HCEC 1CT (cell line): ENCODE data around the gene CHRM5.

Experiments used
- DNase-seq: peaks from one replicate; pipeline ENCODE4 v3.0.0-alpha.2; 2017

The CHRM5 gene

GRCh38 chr15:33968224-33968623, at the start of gene CHRM5:
Gene CHRM5, plus strand, starts transcription at chr15:33968497. Its CDS starts 94,221 bp downstream, at chr15:34062718.
- no peak for DNase-seq

- no peak for DNase-seq
Observed at GRCh38 chr15:33923446-33923845, 44.9 kb upstream of the CHRM5 start.

GRCh38 chr15:33926260-33926659, 42.0 kb upstream of the CHRM5 start:
- no peak for DNase-seq

GRCh38 chr15:33932734-33933133, 35.6 kb upstream of the CHRM5 start:
- no peak for DNase-seq

- no peak for DNase-seq
Observed at GRCh38 chr15:33934396-33934795, 33.9 kb upstream of the CHRM5 start.

- DNase-seq, result no peak
Observed at GRCh38 chr15:33934921-33935320, 33.4 kb upstream of the CHRM5 start.

- DNase-seq, result no peak
Observed at GRCh38 chr15:33941279-33942063, 26.8 kb upstream of the CHRM5 start.

GRCh38 chr15:33946152-33946551, 22.1 kb upstream of the CHRM5 start:
- no peak for DNase-seq

- no peak for DNase-seq
Observed at GRCh38 chr15:33955945-33956344, 12.4 kb upstream of the CHRM5 start.

- no peak for DNase-seq
Observed at GRCh38 chr15:33956397-33956796, 11.9 kb upstream of the CHRM5 start.

GRCh38 chr15:33959844-33960548, 8.3 kb upstream of the CHRM5 start:
- no peak for DNase-seq

- DNase-seq, result no peak
Observed at GRCh38 chr15:33960549-33960935, 7.8 kb upstream of the CHRM5 start.

- peak; percentile 57 for DNase-seq
Observed at GRCh38 chr15:33963831-33964664, 4.2 kb upstream of the CHRM5 start.

- DNase-seq, result no peak
Observed at GRCh38 chr15:33964665-33965040, 3.6 kb upstream of the CHRM5 start.

- no peak for DNase-seq
Observed at GRCh38 chr15:33968821-33969220, 524 bp downstream of the CHRM5 start.

GRCh38 chr15:33971811-33972210, 3.5 kb downstream of the CHRM5 start:
- no peak for DNase-seq

GRCh38 chr15:33975022-33975565, 6.8 kb downstream of the CHRM5 start:
- DNase-seq, result no peak

GRCh38 chr15:33980159-33980558, 11.9 kb downstream of the CHRM5 start:
- no peak for DNase-seq

- DNase-seq, result no peak
Observed at GRCh38 chr15:33982516-33982915, 14.2 kb downstream of the CHRM5 start.

GRCh38 chr15:33985287-33985686, 17.0 kb downstream of the CHRM5 start:
- peak; percentile 42 for DNase-seq

- DNase-seq, result no peak
Observed at GRCh38 chr15:33985751-33986150, 17.5 kb downstream of the CHRM5 start.

GRCh38 chr15:33987444-33987843, 19.1 kb downstream of the CHRM5 start:
- no peak for DNase-seq

GRCh38 chr15:33988384-33988783, 20.1 kb downstream of the CHRM5 start:
- peak; percentile 13 for DNase-seq
